Measurements from ENCODE around the gene CD63.

GRCh38 chr12:55736076-55736475, 7.3 kb upstream of the CD63 start:
- no peak for TF ChIP-seq CTCF (IDR thresholded peaks at IDR 0.05; ENCODE audit: low read length)
- no peak for TF ChIP-seq EZH2 (optimal IDR thresholded peaks at IDR 0.05; ENCODE audit: low read depth, low read length)

Measured in MM.1S (cell line).